Immature natural killer cell (primary cell): ENCODE data around the gene NFRKB. TPM values are rescaled to one million over a fixed set of nuclear protein-coding genes. Genes with fewer than 3 reads are reported as not detected.
A peak's percentile ranks its signal among the peaks of the same experiment; 100 is the strongest.
"Not testable (repeated sequence)": the region's sequence is repeated elsewhere in the genome, so short reads cannot be mapped to it uniquely, and the experiment has no call there.

Experiments used
- DNase-seq, 3 donors: peaks; one replicate each; pipeline ENCODE4 v3.0.0; 2022; ENCODE audit warnings: mixed read lengths in 1 of 3
- H3K27ac Mint-ChIP-seq, 6 donors: one replicate each; pipeline ENCODE4 v1.8.0; 2020; ENCODE audit warnings: mixed read lengths in 6 of 6, mild to moderate bottlenecking in 5 of 6, inconsistent platforms in 4 of 6, moderate library complexity in 3 of 6
- H3K27me3 Mint-ChIP-seq, 3 donors: one replicate each; pipeline ENCODE4 v1.8.0; 2020 to 2021; ENCODE audit warnings: low read depth in 3 of 3, mild to moderate bottlenecking in 3 of 3, mixed read lengths in 3 of 3, moderate library complexity in 3 of 3, inconsistent platforms in 1 of 3
- H3K36me3 Mint-ChIP-seq, 3 donors: one replicate each; pipeline ENCODE4 v1.8.0; 2020; ENCODE audit warnings: mixed read lengths in 3 of 3, inconsistent platforms in 2 of 3, mild to moderate bottlenecking in 2 of 3
- H3K4me1 Mint-ChIP-seq, 2 donors: one replicate each; pipeline ENCODE4 v1.8.0; 2020; ENCODE audit warnings: inconsistent platforms in 2 of 2, mild to moderate bottlenecking in 2 of 2, mixed read lengths in 2 of 2, moderate library complexity in 1 of 2
- H3K4me3 Mint-ChIP-seq, 5 donors: one replicate each; pipeline ENCODE4 v1.8.0; 2020; ENCODE audit warnings: mild to moderate bottlenecking in 5 of 5, mixed read lengths in 5 of 5, inconsistent platforms in 3 of 5, moderate library complexity in 3 of 5
- H3K9me3 Mint-ChIP-seq, 6 donors: one replicate each; pipeline ENCODE4 v1.8.0; 2020; ENCODE audit warnings: mild to moderate bottlenecking in 6 of 6, mixed read lengths in 6 of 6, inconsistent platforms in 4 of 6, moderate library complexity in 3 of 6
- polyA plus RNA-seq, 3 donors: library from polyadenylated mRNA; unstranded; fragments of 300-500 nt; fragmentation: Illumina TruSeq; gene quantifications; one replicate each; pipeline ENCODE4 v1.2.3, GENCODE V29; 2021

NFRKB gene
- polyA plus RNA-seq, 3 donors from 2014 or later: 4.2 to 16.5 (median 10.7) TPM

DNA sequence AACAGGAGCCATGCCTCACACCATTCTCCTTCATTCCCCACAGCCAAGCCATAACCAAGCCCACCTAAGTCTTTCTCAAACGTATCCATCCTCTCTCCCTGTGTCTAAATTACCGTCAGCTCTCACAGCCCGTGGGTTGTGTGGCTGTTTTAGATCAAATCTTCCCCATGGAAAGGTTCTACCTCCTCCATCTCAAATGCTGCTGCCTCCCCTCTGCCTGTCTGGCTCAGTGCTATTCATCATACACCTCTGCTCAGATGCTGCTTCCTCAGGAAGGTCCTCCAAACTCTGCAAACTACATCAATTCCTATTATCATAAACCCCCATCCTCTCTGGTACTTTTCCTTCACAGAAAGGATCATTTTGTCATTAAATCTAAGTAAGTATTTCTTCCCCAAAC is 15.1 kb downstream of the NFRKB start:
- Mint-ChIP-seq H3K9me3 (no peaks in the 10 kb centered on the region), H3K27me3 (peaks cover 0 to 2% (median 1%) of the 10 kb centered on the region in 3 donors), H3K36me3 (peaks cover 57 to 79% (median 63%) of the 10 kb centered on the region in 3 donors), H3K4me1 (no peaks in the 10 kb centered on the region), H3K27ac (no peak overlapping the region), H3K4me3 (no peak overlapping the region)
- no peak for DNase-seq

DNA sequence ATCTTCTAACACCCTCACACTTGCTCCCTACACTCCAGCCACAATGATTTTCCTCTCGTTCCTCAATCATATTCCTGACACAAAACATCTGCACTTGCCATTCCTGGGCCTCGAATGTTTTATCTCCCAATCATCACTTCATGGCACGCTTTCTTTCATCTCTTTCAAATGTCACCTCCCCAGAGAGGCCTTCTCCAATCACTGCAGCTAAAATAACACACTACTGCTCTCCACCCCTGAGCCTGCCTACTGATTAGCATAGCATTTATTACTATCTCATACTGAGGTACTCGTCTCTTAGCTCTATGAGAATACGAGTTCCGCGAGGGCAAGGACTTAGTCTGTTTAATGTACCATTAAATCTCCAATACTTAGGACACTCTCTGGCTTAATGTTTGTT is 23.5 kb downstream of the NFRKB start:
- no peaks in the 10 kb centered on the region for H3K4me1 Mint-ChIP-seq
- no peak overlapping the region for H3K27ac Mint-ChIP-seq
- no peak overlapping the region for H3K4me3 Mint-ChIP-seq
- H3K36me3 Mint-ChIP-seq: peaks cover 44 to 81% (median 52%) of the 10 kb centered on the region in 3 donors
- no peak for DNase-seq
- peaks cover 0 to 1% (median 0%) of the 10 kb centered on the region in 3 donors for H3K27me3 Mint-ChIP-seq
- H3K9me3 Mint-ChIP-seq: no peaks in the 10 kb centered on the region

DNA sequence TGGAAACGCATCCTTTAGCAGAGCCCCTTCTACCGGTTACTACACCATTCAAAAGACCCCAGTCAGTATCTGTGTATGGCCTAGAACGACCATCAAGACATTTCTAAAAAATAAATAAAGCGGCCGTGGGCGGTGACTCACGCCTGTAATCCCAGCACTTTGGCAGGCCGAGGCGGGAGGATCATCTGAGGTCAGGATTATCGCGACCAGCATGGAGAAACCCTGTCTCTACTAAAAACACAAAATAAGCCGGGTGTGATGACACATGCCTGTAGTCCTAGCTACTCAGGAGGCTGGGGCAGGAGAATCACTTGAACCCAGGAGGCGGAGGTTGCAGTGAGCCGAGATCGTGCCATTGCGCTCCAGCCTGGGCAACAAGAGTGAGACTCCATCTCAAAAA is 26.8 kb downstream of the NFRKB start:
- peaks cover 38 to 82% (median 52%) of the 10 kb centered on the region in 3 donors for H3K36me3 Mint-ChIP-seq
- H3K27me3 Mint-ChIP-seq, DNase-seq, H3K4me1 Mint-ChIP-seq, H3K27ac Mint-ChIP-seq, H3K4me3 Mint-ChIP-seq, H3K9me3 Mint-ChIP-seq: not testable (repeated sequence)

DNA sequence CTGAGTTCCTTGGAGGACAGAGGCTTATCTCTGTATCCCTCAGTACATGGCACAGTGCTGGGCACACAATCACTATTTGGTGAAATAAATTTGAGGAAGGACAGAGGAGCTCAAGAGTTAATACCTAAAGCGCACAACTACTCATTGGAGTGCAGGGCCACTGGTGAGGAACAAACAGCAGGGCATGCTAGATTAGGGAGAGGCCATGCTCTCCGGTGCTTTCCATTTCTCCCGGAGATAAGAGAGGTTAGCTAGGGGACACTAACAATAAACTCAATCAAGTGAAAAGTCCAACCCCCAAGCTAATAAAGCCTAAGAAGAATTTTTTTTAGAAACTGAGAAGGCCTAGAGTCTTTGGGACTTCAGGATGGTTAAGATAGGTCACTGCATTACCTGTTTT is 29.1 kb downstream of the NFRKB start:
- H3K36me3 Mint-ChIP-seq: peaks cover 33 to 75% (median 42%) of the 10 kb centered on the region in 3 donors
- no peak for DNase-seq
- H3K4me3 Mint-ChIP-seq: no peak overlapping the region
- H3K27ac Mint-ChIP-seq: no peak overlapping the region
- no peaks in the 10 kb centered on the region for H3K9me3 Mint-ChIP-seq
- no peaks in the 10 kb centered on the region for H3K4me1 Mint-ChIP-seq
- peaks cover 0 to 3% (median 0%) of the 10 kb centered on the region in 3 donors for H3K27me3 Mint-ChIP-seq

DNA sequence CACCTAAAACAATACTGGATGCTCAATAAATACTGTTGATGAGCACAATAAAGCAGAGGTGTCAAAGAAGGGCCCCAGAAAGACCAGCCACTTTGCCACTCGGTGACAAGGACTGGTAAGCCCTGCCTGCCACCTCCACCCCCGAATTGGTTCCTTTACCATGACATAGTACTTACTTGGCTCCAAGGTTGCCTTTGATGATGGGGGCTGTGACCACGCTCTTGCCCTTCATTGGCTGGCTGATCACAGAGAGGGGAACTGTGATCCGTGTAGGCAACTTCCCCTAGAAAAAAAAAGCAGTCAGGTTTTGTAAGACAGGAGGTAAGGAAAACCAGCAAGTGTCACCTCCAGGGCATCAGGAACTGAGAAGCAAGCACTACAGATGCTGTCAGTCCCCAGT is 29.7 kb downstream of the NFRKB start:
- Mint-ChIP-seq H3K27ac (no peak overlapping the region), H3K4me3 (no peak overlapping the region), H3K4me1 (no peaks in the 10 kb centered on the region), H3K9me3 (no peaks in the 10 kb centered on the region), H3K27me3 (peaks cover 0 to 3% (median 0%) of the 10 kb centered on the region in 3 donors), H3K36me3 (peaks cover 30 to 69% (median 36%) of the 10 kb centered on the region in 3 donors)
- DNase-seq: no peak

DNA sequence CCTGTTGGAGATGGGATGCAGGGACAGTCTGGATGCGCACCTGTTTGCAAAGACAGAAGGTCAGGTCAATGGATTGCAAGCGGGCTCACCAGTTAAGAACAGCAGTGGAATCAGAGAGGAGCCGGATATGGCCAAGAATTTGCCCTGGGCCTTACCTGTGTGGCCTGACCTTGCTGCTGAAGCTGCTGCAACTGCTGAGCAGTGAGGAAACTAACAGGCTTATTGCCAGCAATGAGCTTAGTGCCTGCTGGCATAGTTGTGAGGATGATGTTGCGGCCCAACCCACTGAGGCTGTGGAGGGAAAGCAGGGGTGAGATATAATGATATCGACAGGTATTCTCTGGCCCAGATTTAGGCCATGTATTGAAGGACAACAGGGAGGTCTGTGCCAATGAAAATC is 30.6 kb downstream of the NFRKB start:
- Mint-ChIP-seq H3K36me3 (peaks cover 30 to 65% (median 36%) of the 10 kb centered on the region in 3 donors), H3K4me1 (no peaks in the 10 kb centered on the region), H3K9me3 (no peaks in the 10 kb centered on the region), H3K27ac (no peak overlapping the region), H3K4me3 (no peak overlapping the region), H3K27me3 (peaks cover 0 to 3% (median 0%) of the 10 kb centered on the region in 3 donors)
- no peak for DNase-seq

DNA sequence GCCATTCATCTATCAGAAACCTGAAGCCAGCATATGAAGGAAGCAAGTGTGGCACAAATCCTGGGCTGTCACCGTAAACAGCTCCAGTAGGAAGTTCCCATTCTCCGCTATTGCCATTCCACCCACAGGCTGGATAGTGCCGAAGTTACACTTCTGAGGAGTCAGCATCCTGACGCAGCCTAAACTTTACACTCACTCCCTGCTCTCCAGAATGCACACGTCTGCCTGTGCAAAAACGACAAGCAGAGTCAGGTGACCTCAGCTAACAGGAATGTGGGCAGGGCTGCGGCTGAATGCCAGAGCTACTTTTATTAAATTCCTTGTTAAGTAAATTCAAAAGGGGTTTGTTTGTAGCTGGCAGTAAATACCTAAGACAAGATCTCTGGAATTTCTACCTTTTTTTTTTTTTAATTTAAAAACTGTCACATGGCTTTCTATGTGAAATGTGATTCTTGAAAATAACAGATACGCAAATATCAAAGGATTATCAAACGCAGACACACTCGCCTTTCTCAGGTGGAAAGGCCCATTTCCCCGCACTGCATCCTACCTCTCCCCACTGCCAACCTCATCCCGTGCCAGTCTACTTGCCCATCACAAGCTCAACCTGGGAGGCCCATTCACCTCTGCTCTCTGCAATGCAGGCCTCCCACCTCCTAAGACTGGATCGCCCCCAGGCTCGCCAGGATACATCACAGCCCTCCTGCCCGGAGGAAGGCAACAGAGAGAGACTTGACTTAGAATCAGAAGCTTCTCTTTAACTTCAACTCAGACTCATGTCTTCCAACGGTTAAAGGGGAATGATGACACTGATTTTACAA is 33.5 kb downstream of the NFRKB start:
- peaks cover 18 to 46% (median 24%) of the 10 kb centered on the region in 3 donors for H3K36me3 Mint-ChIP-seq
- H3K27me3 Mint-ChIP-seq: peaks cover 0 to 3% (median 0%) of the 10 kb centered on the region in 3 donors
- no peak overlapping the region for H3K4me3 Mint-ChIP-seq
- DNase-seq: no peak
- H3K4me1 Mint-ChIP-seq: no peaks in the 10 kb centered on the region
- H3K27ac Mint-ChIP-seq: peak overlapping the region in 2 of 6 donors; percentile 22 to 50
- H3K9me3 Mint-ChIP-seq: no peaks in the 10 kb centered on the region

DNA sequence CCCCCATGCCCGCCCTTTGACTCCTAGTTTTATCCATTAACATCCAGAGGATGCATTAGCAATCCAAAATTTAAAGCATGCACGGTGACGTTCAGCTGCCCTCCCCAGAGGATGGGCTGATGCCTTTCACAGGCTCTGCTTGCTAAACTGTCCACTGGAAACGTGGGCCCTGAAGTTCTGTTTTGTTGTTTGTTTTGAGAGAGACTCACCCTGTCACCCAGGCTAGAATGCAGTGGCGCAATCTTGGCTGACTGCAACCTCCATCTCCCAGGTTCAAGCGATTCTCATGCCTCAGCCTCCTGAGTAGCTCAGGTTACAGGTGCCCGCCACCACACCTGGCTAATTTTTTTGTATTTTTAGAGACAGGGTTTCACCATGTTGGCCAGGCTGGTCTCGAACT is 39.3 kb downstream of the NFRKB start:
- H3K36me3 Mint-ChIP-seq: peaks cover 3 to 4% (median 4%) of the 10 kb centered on the region in 3 donors
- H3K27ac Mint-ChIP-seq: no peak overlapping the region
- no peak overlapping the region for H3K4me3 Mint-ChIP-seq
- peaks cover 0 to 4% (median 0%) of the 10 kb centered on the region in 3 donors for H3K27me3 Mint-ChIP-seq
- H3K4me1 Mint-ChIP-seq: peaks cover 0 to 8% of the 10 kb centered on the region in 2 donors
- no peak for DNase-seq
- H3K9me3 Mint-ChIP-seq: no peaks in the 10 kb centered on the region

DNA sequence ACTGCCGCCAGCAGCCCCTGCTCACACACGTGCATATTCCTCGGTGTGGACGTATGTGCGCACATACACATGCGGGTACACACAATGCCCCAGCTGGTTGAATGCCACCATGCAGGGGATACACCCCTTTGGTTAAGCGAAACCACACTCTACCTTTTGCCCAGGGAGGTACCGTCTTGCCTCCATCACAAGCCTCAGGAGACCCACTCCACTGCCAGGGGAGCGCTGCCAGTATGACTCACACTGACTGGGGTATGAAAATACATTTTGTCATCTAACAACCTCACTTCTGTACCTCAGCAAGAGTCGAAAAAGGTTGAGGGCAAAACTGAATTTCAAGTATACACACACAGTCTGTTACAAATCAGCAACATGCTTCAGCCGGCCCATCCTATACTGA is 40.3 kb downstream of the NFRKB start:
- no peak overlapping the region for H3K27ac Mint-ChIP-seq
- H3K4me1 Mint-ChIP-seq: peaks cover 0 to 8% of the 10 kb centered on the region in 2 donors
- H3K36me3 Mint-ChIP-seq: peaks cover 3 to 4% (median 4%) of the 10 kb centered on the region in 3 donors
- H3K4me3 Mint-ChIP-seq: no peak overlapping the region
- peaks cover 0 to 4% (median 0%) of the 10 kb centered on the region in 3 donors for H3K27me3 Mint-ChIP-seq
- H3K9me3 Mint-ChIP-seq: no peaks in the 10 kb centered on the region
- DNase-seq: no peak

DNA sequence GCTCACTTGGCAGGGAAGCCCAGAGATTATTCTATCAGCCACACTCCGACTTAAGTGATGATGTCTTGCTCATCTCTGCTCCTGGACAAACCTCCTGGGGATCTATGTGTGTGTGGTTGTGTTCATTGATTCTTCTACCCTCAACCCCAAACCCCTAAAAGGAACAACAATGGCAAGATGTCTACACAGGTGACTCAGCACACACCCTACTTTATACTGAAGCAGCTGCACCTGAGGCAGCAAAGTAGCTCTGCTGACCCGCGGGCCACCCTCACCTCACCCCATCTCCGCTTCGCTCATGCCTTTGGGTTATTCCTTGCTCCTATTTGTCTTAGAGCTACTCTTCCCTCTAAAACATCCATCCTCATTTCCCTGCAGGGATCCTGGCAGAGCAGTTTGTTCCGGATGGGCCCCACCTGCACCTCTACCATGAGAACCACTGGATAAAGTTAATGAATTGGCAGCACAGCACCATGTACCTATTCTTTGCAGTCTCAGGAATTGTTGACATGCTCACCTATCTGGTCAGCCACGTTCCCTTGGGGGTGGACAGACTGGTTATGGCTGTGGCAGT is 41.1 kb downstream of the NFRKB start:
- Mint-ChIP-seq H3K4me3 (no peak overlapping the region), H3K4me1 (peaks cover 0 to 8% of the 10 kb centered on the region in 2 donors), H3K27ac (no peak overlapping the region), H3K27me3 (peaks cover 0 to 4% (median 0%) of the 10 kb centered on the region in 3 donors), H3K36me3 (no peaks in the 10 kb centered on the region), H3K9me3 (no peaks in the 10 kb centered on the region)
- no peak for DNase-seq

DNA sequence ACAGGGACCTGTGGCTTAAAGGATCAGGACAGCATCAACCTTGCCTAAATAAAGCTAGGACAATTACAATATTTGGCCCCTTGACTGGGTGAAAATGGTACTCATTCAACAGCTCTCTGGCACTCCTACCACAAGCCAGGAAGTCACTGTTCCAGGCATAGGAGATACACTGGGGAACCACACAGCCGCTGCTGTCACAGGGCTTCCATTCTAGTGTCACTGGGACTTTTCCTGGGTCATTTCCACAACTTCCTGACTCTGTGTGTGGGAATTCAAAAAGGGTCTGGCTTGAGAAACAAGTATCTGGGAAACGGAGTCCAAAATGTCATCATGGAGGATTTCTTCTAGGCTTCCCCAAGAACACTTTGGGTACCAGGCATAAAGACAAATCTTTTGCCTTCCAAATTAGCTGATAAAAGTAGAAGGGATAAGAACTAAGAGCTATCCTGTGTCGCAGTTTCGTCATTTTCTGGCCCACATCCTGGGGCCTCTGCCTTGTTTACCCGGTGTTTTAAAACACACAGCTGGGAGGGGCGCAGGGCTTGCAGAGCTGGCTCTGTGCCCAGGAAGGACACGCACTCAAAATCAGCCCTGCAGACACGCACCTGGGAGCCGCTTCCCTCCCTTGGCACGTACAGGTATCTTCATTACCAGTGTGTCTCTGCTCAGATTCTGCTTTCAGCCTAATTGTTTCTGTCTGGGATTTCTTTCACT is 41.7 kb downstream of the NFRKB start:
- H3K27ac Mint-ChIP-seq: no peak overlapping the region
- H3K36me3 Mint-ChIP-seq: no peaks in the 10 kb centered on the region
- H3K4me3 Mint-ChIP-seq: no peak overlapping the region
- DNase-seq: no peak
- H3K4me1 Mint-ChIP-seq: peaks cover 0 to 8% of the 10 kb centered on the region in 2 donors
- H3K27me3 Mint-ChIP-seq: peaks cover 0 to 4% (median 0%) of the 10 kb centered on the region in 3 donors
- H3K9me3 Mint-ChIP-seq: no peaks in the 10 kb centered on the region

DNA sequence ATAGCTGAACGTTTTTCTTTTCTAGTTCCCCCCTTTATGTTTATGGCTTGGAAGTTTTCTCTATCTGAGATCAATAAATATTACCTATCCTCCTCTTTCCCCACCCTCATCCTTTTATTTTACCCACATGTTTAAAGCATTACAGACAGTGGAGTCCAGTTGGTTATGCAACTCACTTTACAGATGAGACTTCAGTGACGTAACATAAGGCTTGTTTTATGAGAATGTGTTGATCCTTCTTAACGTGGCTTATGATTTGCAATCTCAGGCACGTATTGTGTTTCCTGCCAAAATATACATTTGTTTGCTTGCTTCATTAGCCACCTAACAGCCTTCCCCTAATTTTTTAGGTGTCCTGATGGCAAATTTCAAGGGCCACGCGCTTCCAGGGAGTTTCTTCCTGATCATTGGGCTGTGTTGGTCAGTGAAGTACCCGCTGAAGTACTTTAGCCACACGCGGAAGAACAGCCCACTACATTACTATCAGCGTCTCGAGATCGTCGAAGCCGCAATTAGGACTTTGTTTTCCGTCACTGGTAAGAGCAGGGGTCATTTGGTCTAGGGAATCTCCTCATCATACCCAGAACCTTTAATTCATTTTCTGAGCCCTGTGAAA is 43.1 kb downstream of the NFRKB start:
- peaks cover 0 to 4% (median 2%) of the 10 kb centered on the region in 3 donors for H3K27me3 Mint-ChIP-seq
- H3K9me3 Mint-ChIP-seq: no peaks in the 10 kb centered on the region
- no peak overlapping the region for H3K4me3 Mint-ChIP-seq
- H3K27ac Mint-ChIP-seq: peak overlapping the region in 1 of 6 donors; percentile 19
- H3K4me1 Mint-ChIP-seq: peaks cover 0 to 8% of the 10 kb centered on the region in 2 donors
- no peaks in the 10 kb centered on the region for H3K36me3 Mint-ChIP-seq
- no peak for DNase-seq

DNA sequence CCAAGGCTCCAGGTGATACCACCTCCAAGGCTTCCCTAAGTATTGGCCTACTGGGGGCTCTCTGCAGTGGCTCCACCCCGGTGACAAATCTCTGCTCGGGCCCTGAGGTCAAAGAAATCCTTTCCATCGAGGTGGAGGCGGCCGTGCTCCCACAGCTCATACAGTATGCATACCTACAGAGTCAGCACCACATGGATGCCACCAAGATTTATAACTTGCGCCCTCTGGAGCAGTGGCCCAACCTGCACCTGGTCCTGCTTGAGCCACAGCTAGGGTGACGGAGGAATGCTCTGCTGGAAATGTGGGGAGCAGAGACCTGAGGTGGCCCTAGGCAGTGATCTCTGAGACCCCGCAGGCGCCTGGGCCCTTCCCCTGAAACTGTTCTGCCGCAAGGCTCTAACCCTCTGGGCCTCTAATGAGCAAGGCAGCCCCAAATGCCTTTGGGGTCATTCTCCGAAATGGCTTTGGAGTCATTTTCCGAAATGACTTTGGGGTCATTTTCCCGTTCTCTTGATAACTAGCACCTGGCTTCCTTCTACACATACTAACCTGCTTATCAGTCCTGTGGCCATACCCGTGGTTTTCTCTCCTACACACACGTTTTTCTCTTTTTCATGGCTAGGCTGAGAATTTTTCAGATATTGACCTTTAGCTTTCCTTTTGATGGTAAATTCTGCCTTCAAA is 45.8 kb downstream of the NFRKB start:
- H3K4me1 Mint-ChIP-seq: peaks cover 7 to 24% of the 10 kb centered on the region in 2 donors
- no peak for DNase-seq
- no peak overlapping the region for H3K27ac Mint-ChIP-seq
- peaks cover 2 to 4% (median 2%) of the 10 kb centered on the region in 3 donors for H3K27me3 Mint-ChIP-seq
- H3K9me3 Mint-ChIP-seq: no peaks in the 10 kb centered on the region
- no peaks in the 10 kb centered on the region for H3K36me3 Mint-ChIP-seq
- no peak overlapping the region for H3K4me3 Mint-ChIP-seq
